Brain microvascular endothelial cell (primary cell): ENCODE data around the gene PLEKHJ1.

Experiments used
- DNase-seq: peaks from one replicate; pipeline ENCODE4 v3.0.0-alpha.2; 2020
- H3K27ac ChIP-seq: fragments of 250-450 bp; sonication (Bioruptor Pico); 2 replicates; pipeline ENCODE4 v1.5.1; 2020; ENCODE audit warnings: mild to moderate bottlenecking, moderate library complexity
- H3K27me3 ChIP-seq: fragments of 250-450 bp; sonication (Bioruptor Pico); replicated peaks from 2 replicates; pipeline ENCODE4 v1.5.1; 2020; ENCODE audit warnings: mild to moderate bottlenecking
- H3K36me3 ChIP-seq: fragments of 250-450 bp; sonication (Bioruptor Pico); replicated peaks from 2 replicates; pipeline ENCODE4 v1.5.1; 2020; ENCODE audit warnings: mild to moderate bottlenecking
- H3K4me3 ChIP-seq: 2 replicates; pipeline ENCODE4 v1.5.1; 2011; ENCODE audit warnings: low read depth, mild to moderate bottlenecking, control low read depth, low read length, moderate library complexity
- CTCF ChIP-seq: IDR thresholded peaks from 2 replicates; pipeline ENCODE4 v1.5.1; 2011; ENCODE audit warnings: low read depth, mild to moderate bottlenecking, moderate library complexity, low read length, control low read depth, inconsistent platforms; ENCODE audit errors: missing control alignments
- in situ Hi-C: cut with HindIII; loops from 2 replicates; pipeline ENCODE4 v1.10.0; 2017; ENCODE audit warnings: low sequenced_read_pairs, low pct_ligation_motif_present

Gene PLEKHJ1

GRCh38 chr19:2215281-2215751, 20.8 kb downstream of the PLEKHJ1 start:
- Histone ChIP-seq H3K27me3 (no peaks in the 10 kb centered on the region), H3K27ac (no peak overlapping the region), H3K36me3 (peaks cover 84% of the 10 kb centered on the region), H3K4me3 (no peak overlapping the region)
- no peak for TF ChIP-seq CTCF
- no peak for DNase-seq
- in situ Hi-C loops: no loop called here

- no peak for TF ChIP-seq CTCF
- H3K4me3 ChIP-seq: no peak overlapping the region
- H3K27ac ChIP-seq: no peak overlapping the region
- H3K36me3 ChIP-seq: peaks cover 77% of the 10 kb centered on the region
- H3K27me3 ChIP-seq: no peaks in the 10 kb centered on the region
- DNase-seq: no peak
- in situ Hi-C loops: no loop called here
Observed at GRCh38 chr19:2214251-2214650, 21.9 kb downstream of the PLEKHJ1 start.

GRCh38 chr19:2213799-2214198, 22.3 kb downstream of the PLEKHJ1 start:
- peaks cover 77% of the 10 kb centered on the region for H3K36me3 ChIP-seq
- in situ Hi-C loops: no loop called here
- no peak for DNase-seq

GRCh38 chr19:2212861-2213711, 23.0 kb downstream of the PLEKHJ1 start:
- Histone ChIP-seq H3K27me3 (no peaks in the 10 kb centered on the region), H3K4me3 (no peak overlapping the region), H3K36me3 (peaks cover 78% of the 10 kb centered on the region), H3K27ac (no peak overlapping the region)
- in situ Hi-C loops: no loop called here
- no peak for TF ChIP-seq CTCF
- no peak for DNase-seq

More at GRCh38 chr19:2213799-2214198, 22.3 kb downstream of the PLEKHJ1 start:
- TF ChIP-seq CTCF: no peak
- H3K27me3 ChIP-seq: no peaks in the 10 kb centered on the region
- no peak overlapping the region for H3K4me3 ChIP-seq
- H3K27ac ChIP-seq: no peak overlapping the region

GRCh38 chr19:2210987-2211740, 25.0 kb downstream of the PLEKHJ1 start:
- no peak for TF ChIP-seq CTCF
- Histone ChIP-seq H3K27me3 (no peaks in the 10 kb centered on the region), H3K27ac (no peak overlapping the region), H3K4me3 (no peak overlapping the region), H3K36me3 (peaks cover 74% of the 10 kb centered on the region)
- DNase-seq: no peak
- in situ Hi-C loops: no loop called here
